Measurements from ENCODE around the gene POU2F1.

POU2F1 gene

GRCh38 chr1:167371030-167371429 lies 150.3 kb downstream of the POU2F1 start:
- DNase-seq = no peak

GRCh38 chr1:167373398-167373797 lies 152.7 kb downstream of the POU2F1 start:
- DNase-seq = no peak

- no peak for DNase-seq
Measured at GRCh38 chr1:167373986-167374385, 153.3 kb downstream of the POU2F1 start.

GRCh38 chr1:167375949-167376348 lies 155.3 kb downstream of the POU2F1 start:
- DNase-seq = no peak

DNA sequence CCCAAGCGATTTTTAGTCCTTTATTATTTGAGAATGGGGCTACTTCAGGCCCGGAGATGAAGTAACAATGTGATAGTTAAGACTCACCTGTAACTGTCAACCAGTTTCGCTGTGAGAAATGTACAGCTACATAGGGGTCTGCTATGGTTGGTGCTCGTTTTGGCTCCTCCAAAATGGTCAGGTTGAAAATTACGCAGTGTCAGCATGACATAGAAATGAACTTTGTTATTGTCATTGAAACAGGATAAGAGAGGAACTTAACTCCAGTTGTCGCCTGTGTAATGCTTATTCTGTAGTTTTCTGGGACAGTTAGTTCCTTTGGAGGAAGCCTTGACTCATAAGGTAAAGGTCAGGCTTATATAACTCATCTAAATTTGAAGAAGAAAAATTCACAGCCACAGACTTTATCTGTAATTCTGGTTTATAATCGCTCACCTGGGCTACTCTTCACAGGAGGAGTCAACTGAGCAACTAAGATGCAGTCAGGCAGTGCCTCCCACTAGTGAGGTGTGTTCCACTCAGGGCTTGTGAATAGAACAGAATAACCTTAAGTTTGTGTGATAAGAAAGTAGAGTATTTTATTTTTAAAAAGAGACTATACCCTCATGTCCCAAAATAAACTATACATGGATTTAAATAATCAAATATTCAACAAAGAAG lies 166.7 kb downstream of the POU2F1 start:
- no peak for DNase-seq

GRCh38 chr1:167388976-167389375 lies 168.3 kb downstream of the POU2F1 start:
- no peak for DNase-seq

DNA sequence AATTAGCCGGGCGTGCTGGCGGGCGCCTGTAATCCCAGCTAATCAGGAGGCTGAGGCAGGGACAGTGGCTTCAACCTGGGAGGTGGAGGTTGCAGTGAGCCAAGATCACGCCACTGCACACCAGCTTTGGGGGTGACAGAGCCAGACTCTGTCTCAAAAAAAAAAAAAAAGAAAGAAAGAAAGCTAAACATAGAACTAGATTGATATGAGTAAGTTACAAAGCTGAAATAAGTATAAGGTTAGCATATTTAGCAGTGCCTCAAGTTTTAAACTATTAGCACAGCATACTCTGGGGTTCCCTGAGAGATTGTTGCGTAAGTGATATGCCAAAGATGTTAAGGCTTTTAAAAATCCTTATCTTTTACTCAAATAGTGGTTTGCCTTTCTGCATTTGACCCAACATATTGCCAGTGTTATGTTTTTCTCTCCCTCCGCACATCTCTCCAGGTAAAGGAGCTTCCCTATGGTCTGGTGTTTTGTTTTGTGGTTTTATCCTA lies 171.6 kb downstream of the POU2F1 start:
- DNase-seq = no peak

- no peak for DNase-seq
Measured at GRCh38 chr1:167400359-167400953, 179.8 kb downstream of the POU2F1 start.

DNA sequence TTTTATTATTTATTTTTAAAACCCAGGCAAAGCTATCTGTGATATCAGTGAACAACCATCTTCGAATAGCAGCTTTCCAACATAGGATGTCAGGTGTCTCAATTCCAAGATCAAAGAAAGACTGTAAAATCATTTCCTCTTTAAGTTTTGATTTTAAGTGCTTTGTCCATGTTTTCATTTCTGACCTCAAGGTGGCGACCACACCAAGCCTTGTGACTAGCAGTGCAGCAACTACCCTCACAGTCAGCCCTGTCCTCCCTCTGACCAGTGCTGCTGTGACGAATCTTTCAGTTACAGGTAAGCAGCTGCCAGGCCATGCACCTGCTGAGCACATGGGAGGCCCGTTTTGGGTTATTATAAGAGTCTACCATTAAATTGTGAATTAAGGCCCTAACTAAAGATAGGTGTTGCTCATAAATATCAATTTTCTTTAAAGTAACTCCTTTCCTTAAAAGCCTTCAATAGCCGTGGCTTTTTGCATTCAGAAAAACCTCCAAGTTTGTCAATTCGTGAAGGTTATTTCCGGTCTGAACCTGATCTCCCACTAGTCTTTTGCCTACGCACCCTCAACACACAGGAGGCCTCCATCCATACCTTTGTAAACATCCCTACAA lies 180.7 kb downstream of the POU2F1 start:
- DNase-seq = peak; percentile 19

GRCh38 chr1:167404161-167404888 lies 183.6 kb downstream of the POU2F1 start:
- no peak for DNase-seq

- no peak for DNase-seq
Measured at GRCh38 chr1:167404908-167405307, 184.2 kb downstream of the POU2F1 start.

DNA sequence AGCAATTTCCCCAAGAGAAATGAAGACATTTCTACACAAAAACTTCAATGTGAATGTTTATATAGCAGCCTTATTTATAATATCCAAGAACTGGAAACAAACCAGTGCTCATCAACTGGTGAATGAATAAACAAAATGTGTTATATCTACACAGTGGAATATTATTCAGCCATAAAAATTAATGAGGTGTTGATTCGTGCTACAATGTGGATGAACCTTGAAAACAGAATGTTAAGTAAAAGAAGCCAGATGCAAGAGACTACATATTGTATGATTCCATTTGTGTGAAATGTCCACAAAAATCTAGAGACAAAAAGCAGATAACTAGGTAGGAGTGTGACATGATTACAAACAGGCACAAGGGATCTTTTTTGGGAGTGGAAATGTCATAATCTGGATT lies 187.7 kb downstream of the POU2F1 start:
- no peak for DNase-seq

GRCh38 chr1:167409183-167409582 lies 188.5 kb downstream of the POU2F1 start:
- DNase-seq = no peak

DNA sequence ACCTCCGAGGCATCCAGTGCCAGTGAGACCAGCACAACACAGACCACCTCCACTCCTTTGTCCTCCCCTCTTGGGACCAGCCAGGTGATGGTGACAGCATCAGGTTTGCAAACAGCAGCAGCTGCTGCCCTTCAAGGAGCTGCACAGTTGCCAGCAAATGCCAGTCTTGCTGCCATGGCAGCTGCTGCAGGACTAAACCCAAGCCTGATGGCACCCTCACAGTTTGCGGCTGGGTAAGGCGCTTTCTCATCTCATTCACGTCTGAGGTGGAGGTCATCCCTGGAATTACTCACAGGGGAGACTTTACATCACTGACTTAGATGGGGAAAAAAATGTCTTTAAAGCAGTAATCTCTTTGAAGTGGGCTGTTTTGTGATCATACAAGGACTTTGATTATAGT lies 191.4 kb downstream of the POU2F1 start:
- DNase-seq = no peak

DNA sequence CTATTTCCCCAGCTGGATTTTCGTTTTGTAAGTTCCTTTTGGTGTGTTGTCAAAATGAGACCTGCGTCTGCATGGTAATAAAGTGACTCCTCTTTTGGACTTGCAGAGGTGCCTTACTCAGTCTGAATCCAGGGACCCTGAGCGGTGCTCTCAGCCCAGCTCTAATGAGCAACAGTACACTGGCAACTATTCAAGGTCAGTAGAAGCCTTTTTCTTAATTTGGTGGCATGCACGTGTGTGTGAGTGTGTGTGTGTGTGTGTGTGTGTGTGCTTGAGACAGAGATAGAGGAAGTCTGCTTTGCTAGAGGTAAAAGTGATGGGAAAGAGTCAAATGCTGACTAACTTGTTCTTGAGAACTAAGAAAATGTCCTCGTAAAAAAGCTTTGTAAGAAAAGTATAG lies 192.2 kb downstream of the POU2F1 start:
- no peak for DNase-seq

DNA sequence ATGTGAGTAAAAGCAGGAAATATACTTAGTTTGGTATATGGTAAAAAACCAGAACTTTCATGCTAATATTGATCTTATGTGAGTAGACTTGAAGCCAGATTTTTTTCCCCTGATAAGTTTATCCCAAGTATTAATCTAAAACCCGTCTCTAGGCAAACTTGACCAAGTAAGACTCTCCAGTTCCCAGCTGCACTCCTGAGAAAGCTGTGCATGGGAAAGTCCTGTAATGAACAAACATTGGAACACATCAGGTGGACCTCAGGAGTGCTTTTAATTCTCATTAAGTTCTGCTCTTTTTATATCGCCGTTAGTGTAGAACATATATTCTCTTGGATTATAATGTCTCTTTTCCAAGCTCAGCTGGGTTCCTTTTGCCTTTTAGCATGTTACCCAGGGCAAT lies 192.6 kb downstream of the POU2F1 start:
- DNase-seq = no peak

DNA sequence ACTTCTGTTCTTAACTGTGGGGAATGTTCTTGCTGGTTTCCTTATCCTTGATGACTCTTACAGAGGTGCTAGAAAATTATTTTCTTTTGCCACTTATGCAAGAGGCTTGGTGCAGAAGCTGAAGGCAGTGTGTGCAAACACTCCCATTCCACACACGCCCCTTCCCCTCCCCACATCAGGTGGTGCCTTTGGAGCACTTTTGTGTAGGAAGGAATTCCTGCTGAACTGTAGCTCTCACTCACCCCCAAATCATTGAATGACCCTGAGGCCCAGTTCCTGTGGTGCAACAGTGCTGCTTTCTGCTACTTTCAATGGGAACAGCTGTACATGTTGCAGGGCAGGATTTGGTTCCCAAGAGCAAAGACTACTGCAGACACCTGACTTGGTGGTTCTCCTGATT lies 195.8 kb downstream of the POU2F1 start:
- DNase-seq = no peak

GRCh38 chr1:167418391-167418790 lies 197.7 kb downstream of the POU2F1 start:
- no peak for DNase-seq

GRCh38 chr1:167419245-167419644 lies 198.6 kb downstream of the POU2F1 start:
- no peak for DNase-seq

DNA sequence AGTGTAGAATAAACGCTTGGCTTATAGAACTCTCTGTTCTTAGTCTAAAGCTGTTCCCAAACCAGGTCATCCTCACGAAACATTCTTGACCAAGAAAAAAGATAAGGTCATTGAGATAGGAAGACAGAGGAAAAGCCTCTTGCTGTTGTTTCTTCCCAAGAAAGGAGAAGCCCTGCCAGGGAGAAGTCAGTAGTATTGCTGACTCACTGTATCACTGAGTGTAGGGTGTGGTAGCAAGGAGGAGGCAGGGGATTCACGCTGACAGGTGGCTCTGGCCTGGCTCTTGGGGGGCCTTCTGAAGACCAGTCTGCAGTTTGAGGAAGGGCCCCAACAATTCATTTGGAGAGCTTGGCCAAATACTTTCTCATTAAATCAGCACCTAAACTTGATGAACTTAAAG lies 199.8 kb downstream of the POU2F1 start:
- no peak for DNase-seq

DNA sequence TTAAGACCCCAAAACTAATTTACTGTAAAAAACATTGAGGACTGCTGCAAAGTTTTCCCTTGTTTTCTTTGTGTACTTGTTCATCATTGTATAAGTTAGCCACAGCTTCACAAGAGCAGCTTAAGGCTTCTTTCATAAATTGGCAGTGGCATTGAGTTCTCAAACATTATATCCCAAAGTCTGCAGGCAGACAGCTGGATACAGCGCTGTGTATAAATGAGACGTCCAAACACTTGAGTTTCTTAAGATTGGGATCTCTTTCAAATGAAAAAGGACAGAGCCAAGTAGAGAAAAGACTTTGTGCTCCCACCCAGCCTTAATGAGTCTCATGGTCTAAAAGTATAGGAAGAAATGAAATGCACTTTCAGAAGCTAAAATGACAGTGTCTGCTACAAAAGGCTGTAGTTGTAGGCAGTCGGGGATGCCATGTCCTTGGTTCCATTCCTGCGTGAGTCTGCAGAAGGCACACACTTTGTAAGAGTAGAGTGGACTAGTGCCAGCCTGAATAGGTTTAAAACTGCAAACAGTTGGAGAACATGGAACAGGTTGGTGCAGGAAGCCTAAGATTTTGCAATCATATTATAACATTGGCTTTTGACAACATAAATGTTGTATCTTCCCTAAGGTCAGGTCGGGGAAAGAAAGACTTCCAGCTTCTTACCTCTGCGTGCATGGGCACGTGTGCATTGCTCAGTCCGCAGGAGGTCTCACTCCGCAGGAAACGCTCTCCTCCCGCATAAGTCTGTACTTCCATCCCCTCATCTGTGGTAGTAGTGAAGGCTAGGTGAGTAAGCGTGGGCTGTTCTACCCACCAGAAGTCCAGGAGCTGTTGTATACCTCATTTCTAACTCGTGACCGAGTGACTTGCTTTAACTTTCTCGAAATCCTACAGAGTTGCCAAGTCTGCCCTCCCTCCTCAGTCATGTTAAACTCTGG lies 203.3 kb downstream of the POU2F1 start:
- no peak for DNase-seq

- no peak for DNase-seq
Measured at GRCh38 chr1:167425482-167425881, 204.8 kb downstream of the POU2F1 start.
